HepG2 (cell line): Measurements from ENCODE around the gene MVB12A. TPM values are rescaled to one million over a fixed set of nuclear protein-coding genes. Genes with fewer than 3 reads are reported as not detected.

ENCODE experiments used
- ATF5 ChIP-seq: sonication (generic); formaldehyde crosslinking; IDR thresholded peaks from 2 replicates; pipeline ENCODE4 v1.4.0; 2020; ENCODE audit warnings: mild to moderate bottlenecking, low read depth, missing genetic modification reagents
- ATF6 ChIP-seq: sonication (generic); formaldehyde crosslinking; conservative IDR thresholded peaks from 2 replicates; pipeline ENCODE4 v1.4.0; 2020; ENCODE audit warnings: missing genetic modification reagents
- ETV5 ChIP-seq: IDR thresholded peaks from 2 replicates; pipeline ENCODE4 v1.6.1; 2018; ENCODE audit warnings: missing biosample characterization, missing genetic modification reagents, inconsistent platforms, borderline replicate concordance
- HES4 ChIP-seq: sonication (generic); formaldehyde crosslinking; IDR thresholded peaks from 2 replicates; pipeline ENCODE4 v1.9.0; 2021; ENCODE audit warnings: mild to moderate bottlenecking, missing genetic modification reagents, borderline replicate concordance
- HNRNPL ChIP-seq: fragments of 200-400 bp; formaldehyde crosslinking; IDR thresholded peaks from 2 replicates; pipeline ENCODE4 v1.6.1; 2017; ENCODE audit warnings: mild to moderate bottlenecking, low read depth, low read length
- MLXIP ChIP-seq: sonication (generic); formaldehyde crosslinking; IDR thresholded peaks from 2 replicates; pipeline ENCODE4 v1.9.0; 2021; ENCODE audit warnings: missing genetic modification reagents, borderline replicate concordance
- POLR2A ChIP-seq, 2 experiments: IDR thresholded peaks; 2 replicates each; pipeline ENCODE4 v1.6.1; 2011; ENCODE audit warnings: low read depth in 2 of 2, low read length in 2 of 2, mild to moderate bottlenecking in 1 of 2, moderate library complexity in 1 of 2; ENCODE audit not compliant: insufficient read depth in 1 of 2
- SOX6 ChIP-seq, 2 experiments: fragments of 450-650 bp in 1 of 2; sonication (generic) in 1 of 2; formaldehyde crosslinking in 1 of 2; IDR thresholded peaks; 2 replicates each; pipeline versions ENCODE4 v1.4.0 to v1.6.1; 2017 to 2020; ENCODE audit warnings: antibody characterized with exemption in 1 of 2, mild to moderate bottlenecking in 1 of 2, missing genetic modification reagents in 1 of 2
- SPEN ChIP-seq: sonication (generic); formaldehyde crosslinking; IDR thresholded peaks from 2 replicates; pipeline ENCODE4 v1.5.1; 2020; ENCODE audit warnings: low read depth, mild to moderate bottlenecking, missing genetic modification reagents
- TAF15 ChIP-seq: fragments of 200-400 bp; formaldehyde crosslinking; IDR thresholded peaks from one replicate; pipeline ENCODE4 v1.6.1; 2018; ENCODE audit warnings: mild to moderate bottlenecking, low read depth, low read length; ENCODE audit not compliant: poor library complexity, severe bottlenecking
- TEAD2 ChIP-seq: sonication (generic); formaldehyde crosslinking; IDR thresholded peaks from 2 replicates; pipeline ENCODE4 v1.9.0; 2021; ENCODE audit warnings: missing genetic modification reagents
- THAP9 ChIP-seq: sonication (generic); formaldehyde crosslinking; IDR thresholded peaks from 2 replicates; pipeline ENCODE4; 2020; ENCODE audit warnings: missing genetic modification reagents, mild to moderate bottlenecking, borderline replicate concordance
- TOE1 ChIP-seq: sonication (generic); formaldehyde crosslinking; IDR thresholded peaks from 2 replicates; pipeline ENCODE4 v1.4.0; 2020; ENCODE audit warnings: mild to moderate bottlenecking, missing genetic modification reagents
- ZNF251 ChIP-seq: sonication (generic); formaldehyde crosslinking; IDR thresholded peaks from 2 replicates; pipeline ENCODE4 v1.9.0; 2021; ENCODE audit warnings: mild to moderate bottlenecking, missing genetic modification reagents
- ZNF441 ChIP-seq: sonication (generic); formaldehyde crosslinking; IDR thresholded peaks from 2 replicates; pipeline ENCODE4 v1.7.0; 2021; ENCODE audit warnings: missing genetic modification reagents, borderline replicate concordance
- ZNF562 ChIP-seq: sonication (generic); formaldehyde crosslinking; IDR thresholded peaks from 2 replicates; pipeline ENCODE4 v1.8.0; 2022; ENCODE audit warnings: missing genetic modification reagents, borderline replicate concordance
- ZNF569 ChIP-seq: sonication (generic); formaldehyde crosslinking; IDR thresholded peaks from 2 replicates; pipeline ENCODE4 v1.5.0; 2020; ENCODE audit warnings: mild to moderate bottlenecking, missing genetic modification reagents, moderate library complexity, borderline replicate concordance
- ZNF891 ChIP-seq: sonication (generic); formaldehyde crosslinking; IDR thresholded peaks from 2 replicates; pipeline ENCODE4 v1.5.0; 2020; ENCODE audit warnings: mild to moderate bottlenecking, missing genetic modification reagents
- ZSCAN29 ChIP-seq: sonication (generic); formaldehyde crosslinking; conservative IDR thresholded peaks from 2 replicates; pipeline ENCODE4 v1.4.0; 2020; ENCODE audit warnings: mild to moderate bottlenecking, missing genetic modification reagents
- polyA plus RNA-seq, 8 experiments: library from polyadenylated mRNA; depleted of rRNA in 3 of 8; stranded (reverse) in 7 of 8; unstranded in 1 of 8; fragments of >200 nt; fragmentation: Illumina TruSeq in 4 of 8; extraction: Trizol in 4 of 8; gene quantifications; 2 replicates each; pipeline versions ENCODE4 v1.2.1 to v1.2.3, GENCODE V29; 2011 to 2016; ENCODE audit warnings: low read depth in 4 of 8, missing spikeins in 1 of 8, mixed read lengths in 1 of 8; ENCODE audit not compliant: insufficient read depth in 1 of 8
- total RNA-seq, 5 experiments: library from RNA; depleted of rRNA; stranded (reverse); fragments of >200 nt; fragmentation: Illumina TruSeq; extraction: Trizol; gene quantifications; 2 replicates each; pipeline ENCODE4 v1.2.3, GENCODE V29; 2016; ENCODE audit warnings: low read depth in 1 of 5

Gene MVB12A
- total and polyA plus RNA-seq, 2 of the 13 experiments (the other 11 are each of a cell fraction or from before 2014, with no cell fraction given), result 35.7 to 36.1 TPM

GRCh38 chr19:17470068-17470841, 50.4 kb downstream of the MVB12A start, which contains the start of gene SLC27A1 (continued):
- TF ChIP-seq HES4, result peak; percentile 68
- peak; percentile 42 to 61; a peak in 2 of 4 replicates for TF ChIP-seq POLR2A (IDR thresholded peaks at IDR 0.05; ENCODE audit: insufficient read depth in 1 of 2, low read depth in 2 of 2, low read length in 2 of 2)
- TF ChIP-seq ZSCAN29 (CRISPR knock-in tag), result no peak
- no peak for TF ChIP-seq ZNF569 (CRISPR knock-in tag)
- no peak for TF ChIP-seq ATF5 (CRISPR knock-in tag)
- no peak for TF ChIP-seq SPEN (CRISPR knock-in tag)
- TF ChIP-seq ATF6 (CRISPR knock-in tag), result no peak
- TF ChIP-seq ZNF251, result no peak
- no peak for TF ChIP-seq MLXIP
- TF ChIP-seq ZNF441 (CRISPR knock-in tag), result no peak
- no peak for TF ChIP-seq TOE1 (CRISPR knock-in tag)
- no peak for TF ChIP-seq ZNF562 (CRISPR knock-in tag)
- TF ChIP-seq TEAD2, result no peak
- TF ChIP-seq THAP9 (CRISPR knock-in tag), result no peak
- no peak for TF ChIP-seq SOX6 (IDR thresholded peaks at IDR 0.05)
- no peak; the same call in 1 of the 2 replicates for TF ChIP-seq SOX6 (CRISPR knock-in tag; IDR thresholded peaks at IDR 0.05)
- TF ChIP-seq HNRNPL, result no peak
- TF ChIP-seq TAF15, result no peak
- no peak for TF ChIP-seq ETV5 (CRISPR knock-in tag)
- no peak for TF ChIP-seq ZNF891 (CRISPR knock-in tag)
